Measurements from ENCODE around the gene OR3A1.
"Not testable (repeated sequence)": the region's sequence is repeated elsewhere in the genome, so short reads cannot be mapped to it uniquely, and the experiment has no call there.

The OR3A1 gene, protein sequence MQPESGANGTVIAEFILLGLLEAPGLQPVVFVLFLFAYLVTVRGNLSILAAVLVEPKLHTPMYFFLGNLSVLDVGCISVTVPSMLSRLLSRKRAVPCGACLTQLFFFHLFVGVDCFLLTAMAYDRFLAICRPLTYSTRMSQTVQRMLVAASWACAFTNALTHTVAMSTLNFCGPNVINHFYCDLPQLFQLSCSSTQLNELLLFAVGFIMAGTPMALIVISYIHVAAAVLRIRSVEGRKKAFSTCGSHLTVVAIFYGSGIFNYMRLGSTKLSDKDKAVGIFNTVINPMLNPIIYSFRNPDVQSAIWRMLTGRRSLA

DNA sequence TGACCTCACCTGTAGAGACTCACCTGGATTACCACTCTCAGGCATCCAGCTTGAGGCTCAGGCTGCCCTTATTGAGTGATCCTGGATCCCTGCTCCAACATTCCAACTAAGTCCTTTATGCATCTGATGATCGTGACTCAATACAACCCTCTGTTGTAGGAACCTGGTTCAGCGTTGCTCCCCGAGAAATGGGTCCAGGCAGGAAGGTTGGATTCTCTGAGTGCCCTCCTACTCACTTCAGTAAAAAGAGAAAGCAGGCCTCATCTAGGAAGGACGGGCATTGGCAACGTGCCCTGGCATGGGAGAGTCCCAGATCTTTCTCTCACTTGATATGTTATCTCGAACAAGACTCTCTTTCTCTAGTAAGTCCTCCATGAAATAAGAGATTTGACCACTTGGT, at the start of gene OR3A1:
Gene OR3A1 (minus strand): TSS at position 101 of the 400 bp plus-strand sequence. CDS start 5,778 bp downstream, outside the sequence.
- TF ChIP-seq, protein P1, sequence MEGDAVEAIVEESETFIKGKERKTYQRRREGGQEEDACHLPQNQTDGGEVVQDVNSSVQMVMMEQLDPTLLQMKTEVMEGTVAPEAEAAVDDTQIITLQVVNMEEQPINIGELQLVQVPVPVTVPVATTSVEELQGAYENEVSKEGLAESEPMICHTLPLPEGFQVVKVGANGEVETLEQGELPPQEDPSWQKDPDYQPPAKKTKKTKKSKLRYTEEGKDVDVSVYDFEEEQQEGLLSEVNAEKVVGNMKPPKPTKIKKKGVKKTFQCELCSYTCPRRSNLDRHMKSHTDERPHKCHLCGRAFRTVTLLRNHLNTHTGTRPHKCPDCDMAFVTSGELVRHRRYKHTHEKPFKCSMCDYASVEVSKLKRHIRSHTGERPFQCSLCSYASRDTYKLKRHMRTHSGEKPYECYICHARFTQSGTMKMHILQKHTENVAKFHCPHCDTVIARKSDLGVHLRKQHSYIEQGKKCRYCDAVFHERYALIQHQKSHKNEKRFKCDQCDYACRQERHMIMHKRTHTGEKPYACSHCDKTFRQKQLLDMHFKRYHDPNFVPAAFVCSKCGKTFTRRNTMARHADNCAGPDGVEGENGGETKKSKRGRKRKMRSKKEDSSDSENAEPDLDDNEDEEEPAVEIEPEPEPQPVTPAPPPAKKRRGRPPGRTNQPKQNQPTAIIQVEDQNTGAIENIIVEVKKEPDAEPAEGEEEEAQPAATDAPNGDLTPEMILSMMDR (IDR thresholded peaks at IDR 0.05; ENCODE audit: low read depth, low read length) = no peak

DNA sequence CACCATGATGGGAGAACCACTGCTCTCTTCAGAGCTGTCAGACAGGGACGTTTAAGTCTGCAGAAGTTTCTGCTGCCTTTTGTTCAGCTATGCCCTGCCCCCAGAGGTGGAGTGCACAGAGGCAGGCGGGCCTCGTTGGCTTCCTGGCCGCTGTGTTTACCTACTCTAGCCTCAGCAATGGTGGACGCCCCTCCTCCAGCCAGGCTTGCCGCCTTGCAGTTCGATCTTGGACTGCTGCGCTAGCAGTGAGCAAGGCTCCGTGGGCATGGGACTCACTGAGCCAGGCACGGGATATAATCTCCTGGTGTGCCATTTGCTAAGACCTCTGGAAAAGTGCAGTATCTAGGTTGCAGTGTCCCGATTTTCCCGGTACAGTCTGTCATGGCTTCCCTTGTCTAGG, 44.6 kb upstream of the OR3A1 start:
- DNase-seq (ENCODE audit: extremely low read depth, low read depth) = not testable (repeated sequence)

More for the DNA sequence above, at the start of gene OR3A1:
- no peak for DNase-seq (ENCODE audit: extremely low read depth, low read depth)

DNA sequence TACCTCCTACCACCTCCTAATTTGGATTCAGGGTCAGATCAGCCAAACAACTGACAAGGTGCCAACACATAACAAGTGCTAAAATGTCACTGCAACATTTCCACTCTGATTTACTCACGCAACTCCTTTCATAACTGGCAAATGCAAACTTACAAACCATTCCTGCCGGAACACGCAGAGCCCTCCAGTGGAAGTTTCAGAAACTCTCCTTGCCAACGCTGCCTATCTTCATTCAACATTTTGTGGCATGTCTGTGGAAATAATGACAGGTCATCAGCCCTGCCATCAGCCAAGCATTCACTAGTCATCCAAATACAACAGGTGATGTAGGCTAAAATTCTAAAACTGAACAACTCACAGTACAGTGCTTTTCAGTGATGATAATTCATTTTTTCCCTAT, 37.7 kb upstream of the OR3A1 start:
- TF ChIP-seq, protein P1 (IDR thresholded peaks at IDR 0.05; ENCODE audit: low read depth, low read length) = no peak
- no peak for DNase-seq (ENCODE audit: extremely low read depth, low read depth)

DNA sequence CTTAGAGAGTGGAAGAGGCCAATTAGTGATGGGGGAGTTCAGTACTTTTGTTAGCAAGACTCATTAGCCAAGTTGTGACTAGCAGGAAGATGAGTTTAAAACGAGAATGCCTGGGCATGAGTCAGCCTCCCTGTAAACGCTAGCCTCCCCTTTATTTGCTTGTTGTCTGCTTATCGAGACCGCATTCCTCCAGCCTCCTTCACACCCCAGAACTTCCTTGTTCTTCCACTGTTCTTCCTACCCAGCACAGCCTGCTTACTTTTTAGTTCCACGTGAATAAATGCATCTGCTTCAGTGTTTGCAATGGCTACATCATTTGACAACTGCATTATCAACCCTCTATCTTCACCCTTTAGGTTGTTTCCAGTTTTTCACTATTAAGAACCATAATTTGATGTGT, 20.2 kb upstream of the OR3A1 start:
- TF ChIP-seq, protein P1 (IDR thresholded peaks at IDR 0.05; ENCODE audit: low read depth, low read length) = no peak

DNA sequence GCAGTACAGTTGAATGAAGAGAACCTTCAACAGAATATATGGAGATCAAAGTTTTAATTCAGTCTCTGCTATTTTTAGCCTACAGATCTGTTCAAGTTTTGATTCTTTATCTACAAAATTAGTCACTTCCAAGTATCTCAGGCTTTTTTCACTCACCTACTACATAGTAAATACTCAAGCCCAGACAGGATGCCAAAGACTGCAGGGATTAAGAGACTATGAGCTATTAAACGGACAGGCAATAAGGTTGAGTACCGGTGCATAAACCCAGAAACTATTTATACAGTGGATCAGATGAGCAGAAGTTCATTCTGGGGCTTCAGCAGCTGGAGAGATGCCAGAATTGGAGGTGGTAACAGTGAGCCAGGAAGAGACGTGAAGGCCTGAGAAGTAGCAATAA, 18.7 kb upstream of the OR3A1 start:
- TF ChIP-seq, protein P1 (IDR thresholded peaks at IDR 0.05; ENCODE audit: low read depth, low read length) = no peak
- DNase-seq (ENCODE audit: extremely low read depth, low read depth) = no peak

More for the DNA sequence above, 20.2 kb upstream of the OR3A1 start:
- DNase-seq (ENCODE audit: extremely low read depth, low read depth) = no peak

DNA sequence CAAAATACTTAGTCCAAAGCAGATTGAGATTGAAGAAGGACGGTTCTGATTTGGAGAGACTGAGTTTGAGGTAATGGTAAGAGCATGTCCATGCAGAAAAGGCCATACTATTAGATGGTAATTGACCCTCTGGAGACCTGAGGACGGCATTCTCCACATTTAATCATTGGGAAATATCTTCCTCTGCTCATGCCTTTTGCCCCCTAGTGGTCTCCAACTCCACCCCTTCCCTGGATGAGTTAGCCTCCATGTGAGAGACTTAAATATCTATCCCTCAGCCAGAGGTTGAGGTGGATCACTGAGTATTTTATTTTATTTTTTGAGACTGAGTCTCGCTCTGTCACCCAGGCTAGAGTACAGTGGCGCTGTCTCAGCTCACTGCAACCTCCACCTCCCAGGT, 10.4 kb upstream of the OR3A1 start:
- no peak for DNase-seq (ENCODE audit: extremely low read depth, low read depth)
- TF ChIP-seq, protein P1 (IDR thresholded peaks at IDR 0.05; ENCODE audit: low read depth, low read length) = no peak

DNA sequence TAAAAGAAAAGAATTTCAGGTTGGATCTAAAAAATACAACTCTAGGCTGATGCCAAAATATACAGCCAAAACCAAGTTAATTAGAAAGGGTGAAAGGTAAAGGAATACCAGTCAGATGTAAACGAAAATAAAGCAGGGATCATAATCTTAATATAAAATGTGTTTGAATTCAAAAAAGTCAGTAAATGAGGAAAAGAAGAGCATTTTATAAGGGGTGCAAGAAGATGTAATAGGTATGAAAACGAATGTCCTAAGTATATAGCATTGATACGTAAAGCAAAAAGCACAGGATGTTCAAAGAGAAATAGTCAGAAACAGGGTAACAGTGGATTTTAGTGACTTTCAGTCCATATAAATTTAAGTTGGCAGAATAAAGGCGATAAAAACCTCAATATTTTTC, 2.5 kb downstream of the OR3A1 start:
- no peak for DNase-seq (ENCODE audit: extremely low read depth, low read depth)
- TF ChIP-seq, protein P1 (IDR thresholded peaks at IDR 0.05; ENCODE audit: low read depth, low read length) = no peak

DNA sequence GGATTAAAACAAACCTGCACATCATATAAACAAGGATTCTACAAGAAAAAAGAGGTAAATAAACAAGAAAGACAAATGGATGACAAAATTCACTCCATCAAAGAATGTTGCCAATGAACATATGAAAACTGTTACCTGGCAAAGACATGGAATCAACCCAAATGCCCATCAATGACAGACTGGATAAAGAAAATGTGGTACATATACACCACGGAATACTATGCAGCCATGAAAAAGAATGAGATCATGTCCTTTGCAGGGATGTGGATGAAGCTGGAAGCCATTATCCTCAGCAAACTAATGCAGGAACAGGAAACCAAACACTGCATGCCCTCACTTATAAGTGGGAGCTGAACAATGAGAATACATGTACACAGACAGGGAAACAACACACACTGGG, 4.6 kb downstream of the OR3A1 start:
- DNase-seq (ENCODE audit: extremely low read depth, low read depth) = not testable (repeated sequence)
